GM21825 (cell line): ENCODE data around the gene ERG.

Source experiments
- ATAC-seq: cut with Tn5 transposase; IDR thresholded peaks from one replicate; pipeline ENCODE4 v1.9.1; 2021; ENCODE audit warnings: mild to moderate bottlenecking, moderate library complexity; ENCODE audit not compliant: unreplicated experiment

The ERG gene

DNA sequence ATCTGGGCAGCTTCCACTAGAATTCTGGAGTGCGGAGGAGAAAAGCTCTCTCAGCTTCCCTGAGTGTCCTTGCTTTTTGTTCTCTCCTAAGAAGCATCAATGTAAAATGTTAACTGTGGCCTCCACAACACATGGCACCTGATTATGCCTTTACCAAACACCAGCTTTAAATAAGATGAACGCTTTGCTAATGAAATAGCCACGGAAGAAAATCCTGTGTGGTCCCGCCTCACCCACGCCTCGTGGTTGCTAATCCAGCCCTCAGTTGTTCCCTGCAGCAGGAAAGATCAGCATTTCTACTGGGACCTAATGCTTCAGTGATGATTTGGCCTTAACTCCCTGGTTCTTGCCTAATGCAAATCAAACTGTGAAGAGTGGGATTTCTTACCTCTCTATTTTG lies 1.8 kb upstream of the ERG start:
- no peak for ATAC-seq

DNA sequence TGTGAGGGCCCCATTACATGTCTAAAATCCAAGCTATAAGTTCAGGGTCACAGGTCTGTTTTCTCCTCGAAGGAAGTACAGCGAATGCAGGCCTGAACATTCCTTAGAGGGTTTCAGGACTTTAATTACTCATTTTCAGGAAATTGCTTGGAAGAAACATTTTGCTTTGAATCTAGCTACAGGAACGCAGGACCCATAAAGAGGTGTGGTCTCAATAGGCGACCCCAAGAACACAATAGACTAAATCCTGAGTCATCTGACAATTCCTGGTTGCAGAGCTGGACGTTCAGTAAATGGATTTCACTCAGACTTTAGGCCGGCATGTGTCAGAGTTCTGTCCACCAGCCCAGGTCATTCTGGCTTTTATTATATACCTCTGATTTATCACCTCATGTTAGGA lies 1.0 kb upstream of the ERG start:
- ATAC-seq, result no peak

DNA sequence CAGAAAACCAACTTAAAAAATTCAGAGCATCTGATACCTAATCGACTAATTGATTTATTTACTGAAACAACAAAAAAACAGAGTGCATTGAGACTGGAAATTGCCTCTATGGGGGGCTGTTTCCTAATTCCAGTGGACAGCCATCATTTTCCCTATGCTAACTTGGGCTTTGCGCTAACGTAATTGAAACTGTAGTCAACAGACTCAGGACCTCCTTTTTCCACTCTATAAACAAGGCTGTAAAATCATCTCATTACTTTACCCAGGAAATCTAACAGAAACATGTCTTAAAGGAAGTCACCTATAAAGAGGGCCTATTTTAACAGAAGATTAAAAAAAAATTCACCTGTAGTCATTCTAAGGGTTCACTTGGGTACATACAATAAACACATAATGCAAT lies 2.1 kb downstream of the ERG start:
- ATAC-seq, result no peak

DNA sequence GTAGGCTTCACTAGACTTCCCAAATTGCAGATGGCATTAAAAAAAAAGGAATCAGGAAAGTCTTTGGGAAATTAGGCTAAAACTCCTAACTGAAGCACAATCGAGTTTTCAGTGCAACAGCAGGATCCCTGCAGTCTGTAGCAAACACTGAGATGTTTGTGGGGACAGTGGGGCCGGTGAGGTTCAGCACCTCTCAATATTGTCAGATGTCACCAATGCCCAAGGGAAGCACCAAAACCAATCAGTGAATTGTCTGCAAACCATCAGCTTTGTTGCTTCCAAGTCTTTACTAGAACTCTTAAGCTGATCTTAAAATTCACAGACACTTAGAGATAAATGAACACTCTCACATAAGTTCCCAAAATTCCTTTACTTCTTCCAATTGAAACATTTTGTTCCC lies 2.6 kb downstream of the ERG start:
- no peak for ATAC-seq

DNA sequence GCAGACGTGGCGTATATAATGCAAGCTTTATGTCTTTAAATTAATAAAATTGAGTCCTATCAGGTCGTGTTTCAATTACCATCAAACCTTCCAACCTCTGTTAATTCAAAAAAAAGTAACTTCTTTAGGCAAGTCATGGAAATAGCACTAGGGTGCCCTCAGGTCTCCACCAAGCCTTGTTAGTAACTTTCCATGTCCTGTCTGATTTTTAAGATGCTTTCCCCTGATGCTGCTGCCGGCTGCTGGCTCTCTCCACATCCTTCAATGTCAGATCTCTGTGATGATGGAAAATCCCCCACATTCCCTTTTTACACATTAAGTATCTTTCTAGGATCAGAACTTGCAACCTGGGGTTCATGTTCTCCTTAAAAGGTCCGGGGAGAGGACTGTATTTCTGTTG lies 3.0 kb downstream of the ERG start:
- ATAC-seq, result no peak

DNA sequence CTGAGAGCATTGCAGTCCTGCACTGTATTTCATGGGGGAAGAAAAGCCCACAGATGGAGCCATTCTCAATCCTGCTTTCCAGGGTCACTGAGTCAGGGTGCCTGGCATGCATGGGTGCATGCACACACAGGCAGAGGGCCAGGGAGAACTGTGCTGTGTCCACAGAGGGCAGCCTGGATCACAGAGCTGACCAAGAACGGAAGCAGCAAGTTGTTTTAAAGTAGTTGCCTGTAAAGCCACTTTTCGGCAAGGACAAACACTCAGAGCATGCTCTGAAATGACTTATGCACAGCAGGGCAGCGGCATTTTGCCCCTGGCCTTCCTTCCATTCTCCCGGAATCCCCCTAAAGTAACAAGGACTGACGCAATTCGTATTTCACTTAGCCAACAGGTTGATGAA lies 3.6 kb downstream of the ERG start:
- ATAC-seq, result no peak

DNA sequence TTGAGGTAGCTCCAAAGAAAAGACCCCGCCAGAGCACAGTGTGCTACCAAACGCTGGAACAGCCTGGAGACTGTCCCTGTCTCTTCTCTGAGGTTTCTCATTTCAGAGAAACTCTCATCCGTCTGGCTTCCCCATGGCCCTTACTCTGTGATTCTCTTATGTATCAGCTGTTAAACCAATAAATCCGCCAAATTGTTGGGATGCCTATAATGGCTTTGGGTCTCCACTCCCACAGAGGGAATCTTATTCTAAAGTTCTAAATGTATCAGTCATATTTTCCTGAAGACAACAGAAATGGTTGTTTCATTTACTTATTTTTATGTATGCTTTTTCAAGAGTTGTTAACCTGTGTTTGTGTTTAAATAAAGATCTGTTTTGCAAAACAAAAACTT lies 4.0 kb downstream of the ERG start:
- ATAC-seq, result no peak

DNA sequence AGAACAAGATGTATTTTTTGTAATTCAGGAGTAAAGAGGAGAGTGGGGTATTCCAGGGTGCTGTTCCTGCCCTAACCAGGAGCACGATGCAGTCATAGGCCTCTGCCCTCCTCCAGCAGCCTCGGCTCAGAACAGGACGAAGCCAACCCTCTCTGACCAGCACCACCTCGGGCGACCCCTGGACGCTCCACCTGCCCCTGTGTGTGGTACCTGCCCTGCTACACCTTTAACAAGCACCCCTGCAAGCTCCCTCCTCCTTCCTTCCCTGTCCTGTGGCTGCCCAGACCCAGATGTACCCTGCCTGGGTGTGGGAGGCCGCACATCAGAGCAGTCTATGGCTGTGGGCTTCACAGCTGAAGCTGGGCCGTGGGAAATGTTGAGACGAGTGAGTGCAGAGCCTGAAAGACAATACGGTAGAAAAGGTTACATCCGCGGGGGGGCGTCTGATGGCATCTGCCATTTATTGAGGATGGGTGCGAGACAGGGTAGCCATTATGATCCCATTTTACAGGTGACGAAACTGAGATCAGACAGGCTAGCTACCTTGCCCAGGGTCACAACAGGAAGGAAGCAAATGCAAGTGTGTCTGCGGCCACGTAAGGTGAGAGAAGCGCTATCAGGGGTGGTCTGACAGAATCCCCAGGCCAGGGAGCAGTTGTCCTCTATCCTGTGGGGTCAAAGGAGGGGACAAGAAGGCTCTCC lies 4.6 kb downstream of the ERG start:
- ATAC-seq, result no peak

DNA sequence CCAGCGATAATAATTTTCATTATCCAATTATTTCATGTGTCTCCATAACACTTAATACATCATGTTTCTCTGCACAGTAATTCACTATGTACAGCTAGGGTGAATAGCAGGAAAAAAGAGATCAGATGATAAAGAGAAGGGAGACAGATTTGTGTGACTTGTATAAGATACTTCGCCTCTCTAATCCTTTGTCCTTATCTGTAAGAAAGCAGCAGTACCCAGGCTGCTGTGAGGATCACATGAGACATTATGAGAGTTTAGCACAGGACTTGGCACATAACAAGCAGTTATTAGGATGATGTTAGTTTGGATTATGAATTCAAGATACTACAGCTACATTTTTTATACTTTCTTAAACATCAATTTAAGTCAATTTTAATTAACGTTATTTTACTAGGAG lies 6.3 kb downstream of the ERG start:
- no peak for ATAC-seq

DNA sequence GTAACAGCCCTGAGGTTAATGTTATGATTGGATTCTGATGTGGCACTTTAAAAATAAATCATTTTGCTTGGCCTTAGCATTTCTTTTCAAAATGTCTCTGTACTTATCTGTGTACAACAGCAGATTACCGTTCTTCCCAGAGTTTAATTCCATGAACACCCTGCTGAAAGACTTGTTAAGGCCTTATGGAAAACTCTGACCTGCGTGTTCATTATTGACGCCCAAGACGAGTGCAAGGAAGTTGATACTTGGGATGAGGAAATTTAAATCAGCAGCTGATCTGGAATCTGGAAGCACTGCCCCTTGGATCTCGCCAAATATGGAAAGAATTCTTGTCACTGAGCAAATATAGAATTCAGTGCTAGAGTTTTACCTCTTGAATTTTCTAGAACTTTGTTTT lies 6.7 kb downstream of the ERG start:
- ATAC-seq, result no peak

DNA sequence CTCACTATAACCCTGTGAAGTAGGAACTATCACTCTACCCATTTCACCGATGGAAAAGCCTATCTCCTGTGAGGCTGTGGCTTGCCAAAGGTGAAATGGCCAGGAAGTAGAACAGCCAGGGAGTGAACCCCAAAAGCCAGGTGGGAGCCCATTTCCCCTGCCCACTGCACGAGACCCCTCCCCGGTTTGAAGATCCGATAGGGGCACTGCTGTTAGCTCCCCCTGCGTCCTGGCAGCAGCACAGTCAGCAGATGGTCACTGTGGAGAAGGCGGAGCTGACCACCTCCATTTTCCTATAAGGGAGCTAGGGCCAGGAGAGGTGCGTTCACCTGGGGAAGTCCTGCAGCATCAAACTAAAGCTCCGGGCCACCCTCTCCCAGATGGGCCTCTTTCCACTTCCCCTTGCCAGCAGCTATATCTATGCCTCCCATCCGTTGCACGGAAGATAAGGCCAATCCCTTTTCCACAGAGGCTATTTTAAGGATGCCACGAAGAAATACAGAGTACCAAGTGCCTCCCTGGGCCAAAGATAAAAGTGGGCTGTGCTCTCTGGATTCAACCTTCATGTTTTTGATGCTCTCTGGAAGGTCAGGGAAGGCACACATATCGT lies 7.8 kb downstream of the ERG start:
- ATAC-seq, result no peak

DNA sequence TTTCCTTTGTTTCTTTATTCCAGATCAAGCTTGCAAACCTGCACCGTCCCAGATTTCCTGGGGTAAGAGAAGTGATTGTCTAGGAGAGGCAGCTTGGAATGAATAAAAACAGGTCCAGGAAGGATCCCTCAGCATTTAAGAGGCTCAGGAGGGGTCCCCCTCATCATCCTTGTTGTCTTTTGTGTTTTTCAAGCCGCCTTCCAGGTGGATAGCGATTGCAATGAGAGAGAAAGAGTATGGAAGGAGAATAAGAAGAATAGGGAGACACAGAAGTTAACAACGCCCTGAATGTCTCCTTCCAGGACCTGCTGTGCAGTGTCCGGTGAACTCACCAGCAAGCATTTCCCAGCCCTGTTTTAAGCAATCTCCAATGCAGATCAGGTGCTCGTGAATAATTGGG lies 8.5 kb downstream of the ERG start:
- ATAC-seq, result no peak

DNA sequence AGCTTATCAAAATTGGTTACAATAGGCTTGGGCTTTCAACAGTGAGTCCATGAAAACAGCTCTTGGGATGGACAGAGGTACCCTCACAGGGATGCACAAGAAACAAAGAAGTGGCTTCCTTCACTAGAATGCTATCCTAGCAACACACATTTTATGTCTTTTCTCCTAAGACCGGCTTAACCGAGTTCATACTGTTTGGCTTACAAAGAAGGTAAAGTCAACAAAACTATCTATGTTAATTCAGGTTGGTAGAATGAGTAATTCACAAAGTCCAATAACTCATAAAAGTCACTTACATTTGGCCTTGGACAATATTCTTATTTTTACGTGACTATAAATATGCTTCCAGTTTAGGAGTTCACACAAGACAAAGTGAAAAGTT lies 9.0 kb downstream of the ERG start:
- ATAC-seq, result no peak

DNA sequence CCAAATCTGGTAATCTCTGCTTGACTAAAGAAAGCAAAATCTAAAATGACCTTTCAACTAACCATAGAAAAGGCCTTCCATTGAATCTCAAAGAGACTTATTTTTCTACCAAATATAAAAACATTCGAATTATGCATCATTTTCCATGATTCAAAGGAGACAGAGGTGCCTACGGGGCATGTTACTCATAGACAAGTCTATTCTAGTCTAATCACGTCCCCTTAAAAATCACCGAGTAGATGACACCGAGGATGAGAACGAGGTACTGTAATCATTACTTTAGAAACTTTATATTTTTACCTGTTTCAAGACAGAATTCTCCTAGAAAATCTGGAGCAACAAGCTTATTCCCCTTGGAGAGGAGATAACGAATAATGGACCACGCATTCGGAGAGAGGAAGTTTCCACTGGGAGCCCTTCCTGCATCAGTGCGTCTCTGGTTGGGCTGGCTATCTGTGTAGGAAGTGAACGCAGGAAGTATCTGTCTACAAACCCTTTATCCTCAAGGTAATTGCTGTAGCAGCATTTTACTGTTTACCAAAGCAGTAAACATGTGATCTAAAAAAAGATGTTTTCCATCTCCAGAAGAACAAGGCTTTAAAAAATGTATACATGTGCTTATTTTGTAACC lies 9.5 kb downstream of the ERG start:
- no peak for ATAC-seq

DNA sequence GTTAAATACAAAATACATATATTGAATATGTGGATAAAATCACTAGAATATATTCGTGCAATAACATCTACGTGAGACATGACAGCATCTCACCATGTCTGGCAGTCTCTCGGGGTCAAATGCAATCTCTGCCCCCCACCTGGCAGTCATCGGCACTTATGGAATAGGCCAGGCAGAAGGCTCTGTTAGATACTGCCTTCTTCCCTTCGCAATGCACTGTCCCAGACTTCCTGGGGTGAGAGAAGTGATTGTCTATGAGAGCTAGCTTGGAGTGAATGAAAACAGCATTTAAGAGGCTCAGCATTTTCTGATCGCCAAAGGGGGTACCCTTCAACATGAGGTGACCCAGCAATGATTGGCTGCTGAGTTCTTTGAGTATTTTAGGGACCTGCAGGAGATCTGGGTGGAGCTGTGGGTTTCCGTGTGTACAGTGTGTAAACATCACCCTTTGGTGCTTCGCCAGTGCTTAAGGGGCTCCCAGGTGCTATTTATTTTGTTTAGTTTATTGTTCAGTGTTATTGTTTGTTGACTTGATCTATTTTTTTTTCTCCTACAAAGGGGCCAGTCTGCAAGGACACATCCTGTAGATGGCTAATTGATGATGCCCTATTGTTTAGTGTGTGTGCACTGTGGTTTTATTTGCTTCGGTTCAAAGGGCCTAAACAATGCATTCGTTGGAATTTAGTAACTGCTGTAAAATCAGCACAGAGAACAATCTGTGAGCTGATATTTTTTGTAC lies 10.2 kb downstream of the ERG start:
- ATAC-seq, result no peak

DNA sequence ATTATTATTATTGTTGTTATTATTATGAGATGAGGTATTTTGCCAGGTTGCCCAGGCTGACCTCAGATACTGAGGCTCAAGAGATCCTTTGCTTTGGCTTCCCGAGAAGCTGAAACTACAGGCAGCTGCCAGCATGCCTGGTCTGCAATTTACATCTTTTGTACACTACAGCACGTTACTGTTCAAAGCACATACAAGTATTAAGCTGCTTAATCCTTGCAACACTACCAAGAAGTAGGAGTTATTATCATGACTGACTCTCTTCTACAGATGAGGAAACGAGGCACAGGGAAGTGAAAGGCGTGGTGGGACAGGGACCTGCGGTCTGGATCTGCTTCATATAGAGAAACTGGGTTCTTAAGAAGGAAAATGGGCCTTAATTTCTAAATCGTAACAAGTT lies 11.6 kb downstream of the ERG start:
- no peak for ATAC-seq

DNA sequence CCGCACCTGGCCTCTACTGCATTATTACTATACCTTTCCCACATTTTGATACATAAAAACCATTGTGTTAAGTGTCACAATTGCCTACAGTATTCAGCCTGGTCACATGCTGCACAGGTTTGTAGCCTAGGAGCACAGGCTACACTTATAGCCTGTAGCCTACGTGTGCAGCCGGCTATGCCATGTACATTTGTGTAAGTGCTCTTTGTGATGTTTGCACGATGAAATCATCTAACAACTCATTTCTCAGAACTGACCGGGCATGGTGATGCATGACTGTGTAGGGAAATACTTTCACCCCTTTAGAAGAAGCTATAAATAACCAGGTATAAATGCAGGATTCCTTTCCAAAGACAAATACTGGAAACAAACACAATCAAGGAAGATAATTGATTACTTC lies 12.1 kb downstream of the ERG start:
- ATAC-seq, result no peak

DNA sequence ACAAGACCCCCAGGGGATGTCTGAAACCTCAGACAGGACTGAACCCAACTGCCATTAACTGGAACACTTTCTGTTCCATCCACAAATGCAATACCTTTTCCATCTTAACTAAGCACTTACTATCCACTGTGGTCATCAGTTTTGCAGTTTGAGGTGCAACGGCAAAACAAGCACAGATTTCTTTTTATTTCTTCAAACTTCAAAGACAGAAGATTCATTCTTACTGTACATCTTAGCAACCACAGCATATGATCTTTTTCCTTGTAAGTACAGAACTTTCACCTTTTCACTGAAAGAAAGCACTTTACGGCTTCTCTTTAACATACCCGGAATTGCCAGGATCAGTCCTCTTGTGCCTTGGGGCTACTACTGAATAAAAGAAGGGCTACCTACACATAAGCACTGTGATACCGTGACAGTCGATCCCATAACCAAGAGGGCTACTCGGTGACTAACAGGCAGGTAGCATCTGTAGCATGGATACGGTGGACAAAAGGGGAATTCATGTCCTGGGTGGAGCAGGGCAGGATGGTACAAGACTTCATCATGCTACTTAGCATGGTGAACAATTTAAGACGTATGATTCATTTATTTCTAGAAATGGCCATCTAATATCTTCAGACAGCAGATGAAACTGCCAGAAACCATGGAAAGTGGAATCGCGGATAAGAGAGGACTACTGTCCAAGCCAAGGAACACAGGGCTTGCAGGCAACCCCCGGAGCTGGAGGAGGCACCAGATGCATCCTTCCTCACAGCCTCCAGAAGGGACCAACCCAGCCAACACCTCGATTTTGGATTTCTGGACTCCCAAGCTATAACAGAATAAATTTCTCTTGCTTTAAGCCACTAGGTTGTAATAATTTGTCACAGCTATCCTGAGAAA lies 18.4 kb downstream of the ERG start:
- no peak for ATAC-seq

DNA sequence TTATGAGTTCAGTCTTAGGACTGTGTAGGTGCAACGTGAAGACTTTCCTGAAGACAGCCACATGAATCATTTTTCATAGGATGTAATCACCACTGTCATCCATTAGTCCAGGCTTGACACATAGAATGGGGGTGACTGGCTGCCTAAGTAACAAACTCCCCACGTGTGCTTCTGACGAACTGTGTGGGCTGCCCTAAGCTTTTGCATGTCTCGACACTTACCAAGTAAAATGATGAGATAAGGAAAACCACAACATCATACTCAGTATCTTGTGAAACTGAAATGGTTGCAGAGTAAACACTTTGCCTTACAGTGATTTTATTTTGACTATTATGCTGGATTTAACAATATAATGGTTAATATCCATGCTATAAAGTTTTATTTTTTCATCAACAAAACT lies 19.5 kb downstream of the ERG start:
- no peak for ATAC-seq

DNA sequence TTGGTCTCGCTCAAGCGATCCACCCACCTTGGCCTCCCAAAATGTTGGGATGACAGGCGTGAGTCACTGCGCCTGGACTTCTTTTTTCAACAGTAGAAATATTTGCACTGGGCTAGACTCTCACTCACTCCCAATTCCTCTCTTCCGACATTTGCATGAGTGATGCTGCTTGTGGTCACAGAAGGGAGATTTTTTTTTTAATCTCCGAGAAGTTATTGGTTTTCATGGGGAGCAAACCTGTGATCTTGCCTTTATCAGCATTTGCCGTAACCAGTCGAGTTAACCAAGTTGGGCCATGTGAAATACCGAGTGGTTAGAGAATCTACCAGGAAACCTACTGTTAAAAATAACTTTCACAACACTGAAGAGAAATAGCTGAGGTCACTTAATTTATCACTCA lies 21.1 kb downstream of the ERG start:
- ATAC-seq, result no peak

DNA sequence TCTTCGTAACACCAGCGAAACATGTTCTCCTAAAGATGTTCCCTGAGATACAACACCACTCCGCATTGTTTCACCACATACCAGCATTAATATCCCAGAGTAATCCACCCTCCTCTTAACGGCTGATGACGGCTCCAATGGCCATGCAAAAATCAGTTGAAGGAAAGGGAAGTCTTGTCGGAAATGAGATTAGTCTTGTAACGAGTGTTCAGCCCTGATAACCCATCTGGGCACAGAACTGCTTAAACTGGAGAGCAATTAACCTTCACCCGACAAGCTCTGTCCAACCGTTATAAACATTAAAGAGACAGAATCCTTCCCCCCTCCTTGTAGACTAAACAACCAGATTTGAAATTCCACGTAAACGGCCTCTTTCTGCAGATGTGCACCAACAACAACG lies 21.9 kb downstream of the ERG start:
- no peak for ATAC-seq
